KMS-11 (cell line): Measurements from ENCODE around the gene ADGRG1.

Source experiments
- H2AFZ ChIP-seq: fragments of 200-600 bp; sonication (generic); 2 replicates; pipeline ENCODE4 v1.6.1; 2016; ENCODE audit warnings: antibody characterized with exemption, mixed run types, low read depth
- H3K27ac ChIP-seq: fragments of 200-600 bp; sonication (generic); 2 replicates; pipeline ENCODE4 v1.6.1; 2016; ENCODE audit warnings: mild to moderate bottlenecking, mixed run types
- H3K27me3 ChIP-seq: fragments of 200-600 bp; sonication (generic); 2 replicates; pipeline ENCODE4 v1.6.1; 2017; ENCODE audit warnings: mild to moderate bottlenecking, low read depth, mixed run types, moderate library complexity; ENCODE audit not compliant: insufficient read depth
- H3K36me3 ChIP-seq: fragments of 200-600 bp; sonication (generic); 2 replicates; pipeline ENCODE4 v1.6.1; 2017; ENCODE audit warnings: mild to moderate bottlenecking, mixed run types; ENCODE audit not compliant: insufficient read depth
- H3K4me1 ChIP-seq: fragments of 200-600 bp; sonication (generic); 2 replicates; pipeline ENCODE4 v1.6.1; 2016; ENCODE audit warnings: mild to moderate bottlenecking, low read depth, mixed run types; ENCODE audit not compliant: poor library complexity, severe bottlenecking
- H3K4me2 ChIP-seq: fragments of 200-600 bp; sonication (generic); 2 replicates; pipeline ENCODE4 v1.7.0; 2016; ENCODE audit warnings: mild to moderate bottlenecking, mixed run types
- H3K4me3 ChIP-seq: fragments of 200-600 bp; sonication (generic); IDR thresholded peaks from 2 replicates; pipeline ENCODE4 v1.6.1; 2017; ENCODE audit warnings: low read depth, low read length, mixed read lengths; ENCODE audit not compliant: insufficient read depth
- H3K79me2 ChIP-seq: fragments of 200-600 bp; sonication (generic); 2 replicates; pipeline ENCODE4 v1.6.1; 2016; ENCODE audit warnings: low read depth, mixed run types; ENCODE audit not compliant: insufficient read depth
- H3K9ac ChIP-seq: fragments of 200-600 bp; sonication (generic); 2 replicates; pipeline ENCODE4 v1.6.1; 2016; ENCODE audit warnings: mild to moderate bottlenecking, mixed run types
- H4K20me1 ChIP-seq: fragments of 200-600 bp; sonication (generic); 2 replicates; pipeline ENCODE4 v1.6.1; 2016; ENCODE audit warnings: mild to moderate bottlenecking, mixed run types; ENCODE audit not compliant: insufficient read depth
- TF ChIP-seq, protein P1 (sequence below): fragments of 200-600 bp; sonication (generic); conservative IDR thresholded peaks from 2 replicates; pipeline ENCODE4 v1.6.1; 2017; ENCODE audit warnings: low read depth, mild to moderate bottlenecking, antibody characterized with exemption, low read length, moderate library complexity, mixed read lengths

The ADGRG1 gene

DNA sequence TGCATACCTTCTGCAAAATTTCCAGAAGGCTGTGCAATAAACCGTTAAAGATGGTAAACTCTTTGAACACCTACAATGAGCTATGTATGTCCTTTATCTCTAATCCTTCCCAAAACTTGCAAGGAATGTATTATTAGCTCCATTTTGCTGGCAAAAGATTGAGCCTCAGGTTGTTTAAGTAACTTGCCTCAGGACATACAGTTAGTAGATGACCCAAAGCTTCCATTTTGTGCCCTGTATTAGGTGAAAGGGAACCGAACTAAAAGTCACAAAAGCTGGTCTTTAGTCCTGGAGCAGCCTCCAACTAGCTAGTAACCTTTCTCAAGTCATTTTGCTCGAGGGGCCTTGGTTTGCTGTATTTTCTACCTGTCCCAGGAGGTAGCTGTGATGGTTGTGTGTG, 44.0 kb downstream of the ADGRG1 start:
- H3K27me3 ChIP-seq = peaks cover 14% of the 10 kb centered on the region; the same call in 1 of the 2 replicates
- TF ChIP-seq, protein P1, sequence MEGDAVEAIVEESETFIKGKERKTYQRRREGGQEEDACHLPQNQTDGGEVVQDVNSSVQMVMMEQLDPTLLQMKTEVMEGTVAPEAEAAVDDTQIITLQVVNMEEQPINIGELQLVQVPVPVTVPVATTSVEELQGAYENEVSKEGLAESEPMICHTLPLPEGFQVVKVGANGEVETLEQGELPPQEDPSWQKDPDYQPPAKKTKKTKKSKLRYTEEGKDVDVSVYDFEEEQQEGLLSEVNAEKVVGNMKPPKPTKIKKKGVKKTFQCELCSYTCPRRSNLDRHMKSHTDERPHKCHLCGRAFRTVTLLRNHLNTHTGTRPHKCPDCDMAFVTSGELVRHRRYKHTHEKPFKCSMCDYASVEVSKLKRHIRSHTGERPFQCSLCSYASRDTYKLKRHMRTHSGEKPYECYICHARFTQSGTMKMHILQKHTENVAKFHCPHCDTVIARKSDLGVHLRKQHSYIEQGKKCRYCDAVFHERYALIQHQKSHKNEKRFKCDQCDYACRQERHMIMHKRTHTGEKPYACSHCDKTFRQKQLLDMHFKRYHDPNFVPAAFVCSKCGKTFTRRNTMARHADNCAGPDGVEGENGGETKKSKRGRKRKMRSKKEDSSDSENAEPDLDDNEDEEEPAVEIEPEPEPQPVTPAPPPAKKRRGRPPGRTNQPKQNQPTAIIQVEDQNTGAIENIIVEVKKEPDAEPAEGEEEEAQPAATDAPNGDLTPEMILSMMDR = no peak

DNA sequence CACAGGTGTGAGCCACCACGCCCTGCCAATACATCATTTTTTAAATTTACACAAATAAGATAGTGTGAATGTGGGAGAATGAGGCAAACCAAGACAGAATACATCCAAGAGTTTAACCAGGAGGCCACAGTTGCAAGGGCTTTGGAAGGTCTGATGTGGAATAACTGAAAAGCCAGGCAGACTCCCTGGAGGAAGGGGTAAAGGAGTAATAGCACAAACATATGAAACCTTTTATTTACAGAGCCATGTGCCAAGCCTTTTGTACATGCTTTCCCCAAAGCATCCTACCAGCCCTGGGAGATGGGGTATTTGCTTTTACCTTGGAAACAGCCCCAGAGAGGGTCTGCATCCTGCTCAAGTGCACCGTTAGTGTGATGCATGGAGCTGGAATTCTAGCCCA, 44.4 kb downstream of the ADGRG1 start:
- H3K4me1 ChIP-seq = no peaks in the 10 kb centered on the region
- TF ChIP-seq, protein P1 = no peak
- no peaks in the 10 kb centered on the region for H3K36me3 ChIP-seq
- H3K27me3 ChIP-seq = peaks cover 14% of the 10 kb centered on the region; the same call in 1 of the 2 replicates
- no peaks in the 10 kb centered on the region for H3K79me2 ChIP-seq
- no peaks in the 10 kb centered on the region for H4K20me1 ChIP-seq
- H3K27ac ChIP-seq = no peak overlapping the region
- H2AFZ ChIP-seq = no peak overlapping the region
- H3K9ac ChIP-seq = no peak overlapping the region
- H3K4me2 ChIP-seq = no peak overlapping the region
- no peak overlapping the region for H3K4me3 ChIP-seq

More for the DNA sequence above, 44.0 kb downstream of the ADGRG1 start:
- Histone ChIP-seq H3K27ac (no peak overlapping the region), H3K79me2 (no peaks in the 10 kb centered on the region), H3K36me3 (no peaks in the 10 kb centered on the region), H2AFZ (no peak overlapping the region), H3K9ac (no peak overlapping the region), H3K4me1 (no peaks in the 10 kb centered on the region), H3K4me2 (no peak overlapping the region), H4K20me1 (no peaks in the 10 kb centered on the region), H3K4me3 (no peak overlapping the region)

DNA sequence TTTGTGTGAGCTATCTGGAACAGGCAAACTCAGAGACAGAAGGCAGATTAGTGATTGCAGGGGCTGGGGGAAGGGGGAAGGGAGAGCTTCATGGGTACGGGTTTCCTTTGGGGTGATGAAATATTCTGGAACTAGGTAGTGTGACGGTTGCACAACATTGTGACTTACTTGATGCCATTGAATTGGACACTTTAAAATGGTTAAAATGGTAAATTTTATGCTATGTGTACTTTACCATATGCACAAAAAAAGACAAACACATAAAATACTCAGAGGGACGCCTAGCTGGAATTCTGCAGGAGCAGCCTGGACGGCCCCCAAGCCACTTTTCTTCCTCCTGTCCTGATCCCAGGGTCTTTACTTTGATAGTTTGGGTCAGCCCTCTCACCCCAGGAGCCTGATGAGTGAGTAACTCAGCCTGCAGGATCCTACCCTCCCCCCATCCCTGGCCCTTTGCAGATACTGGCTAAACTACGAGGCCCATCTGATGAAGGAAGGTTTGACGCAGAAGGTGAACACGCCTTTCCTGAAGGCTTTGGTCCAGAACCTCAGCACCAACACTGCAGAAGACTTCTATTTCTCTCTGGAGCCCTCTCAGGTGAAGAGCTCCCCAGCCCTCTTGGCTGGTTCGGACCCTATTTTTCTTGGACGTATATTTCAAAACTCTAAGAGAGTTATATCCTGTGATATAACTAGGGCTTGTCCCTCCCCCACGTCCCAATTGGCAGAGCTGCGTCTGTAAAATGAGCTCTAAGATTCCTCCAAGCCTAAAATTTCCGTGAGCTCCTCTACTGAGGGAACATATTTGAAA, 47.5 kb downstream of the ADGRG1 start:
- Histone ChIP-seq H3K4me1 (no peaks in the 10 kb centered on the region), H2AFZ (no peak overlapping the region), H3K79me2 (no peaks in the 10 kb centered on the region), H3K27me3 (peaks cover 14% of the 10 kb centered on the region; the same call in 1 of the 2 replicates), H3K9ac (no peak overlapping the region), H3K4me3 (no peak overlapping the region), H3K36me3 (no peaks in the 10 kb centered on the region), H4K20me1 (no peaks in the 10 kb centered on the region), H3K4me2 (no peak overlapping the region), H3K27ac (no peak overlapping the region)
- TF ChIP-seq, protein P1 = no peak

DNA sequence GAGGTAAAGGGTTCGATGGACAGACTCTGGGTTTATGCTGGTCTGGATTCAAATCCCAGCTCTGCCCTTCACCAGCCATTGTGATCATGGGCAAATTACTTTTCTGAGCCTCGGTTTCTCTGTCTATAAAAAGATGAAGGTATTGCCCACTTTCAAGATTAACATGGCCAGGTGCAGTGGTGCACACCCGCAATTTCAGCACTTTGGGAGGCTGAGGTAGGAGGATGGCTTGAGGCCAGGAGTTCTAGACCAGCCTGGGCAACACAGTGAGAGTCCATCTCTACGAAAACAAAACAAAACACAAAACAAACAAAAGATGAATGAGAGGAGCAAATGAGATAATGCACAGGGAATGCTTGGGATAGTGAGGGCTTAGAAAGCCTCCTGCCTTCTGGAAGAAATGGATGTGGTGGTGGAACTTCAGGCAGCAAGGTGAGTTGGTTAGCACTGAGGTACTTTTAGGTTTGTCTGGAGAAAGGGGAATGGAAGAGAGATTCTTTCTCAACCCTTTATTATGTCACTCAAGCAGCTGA, 48.2 kb downstream of the ADGRG1 start:
- H3K27me3 ChIP-seq = peaks cover 14% of the 10 kb centered on the region; the same call in 1 of the 2 replicates
- no peaks in the 10 kb centered on the region for H3K79me2 ChIP-seq
- H2AFZ ChIP-seq = no peak overlapping the region
- H3K36me3 ChIP-seq = no peaks in the 10 kb centered on the region
- H3K4me3 ChIP-seq = no peak overlapping the region
- H3K27ac ChIP-seq = no peak overlapping the region
- no peaks in the 10 kb centered on the region for H3K4me1 ChIP-seq
- no peaks in the 10 kb centered on the region for H4K20me1 ChIP-seq
- no peak overlapping the region for H3K9ac ChIP-seq
- H3K4me2 ChIP-seq = no peak overlapping the region
- TF ChIP-seq, protein P1 = no peak
